K562 (cell line): ENCODE results near the gene FGL2. TPM values are rescaled to one million over a fixed set of nuclear protein-coding genes. Genes with fewer than 3 reads are reported as not detected.

Experiments used
- ATAC-seq: fragments of 200-7000 bp; cut with Tn5 transposase; 3 replicates; pipeline ENCODE4 v1.9.1; 2020; ENCODE audit warnings: moderate library complexity
- BruUV-seq: library from RNA; stranded (reverse); fragments of 400-500 nt; replicated peaks from 2 replicates; lab custom pipeline; 2021; lab: Mats Ljungman, UMichigan
- CTCF ChIA-PET: fragments of 300-600 bp; formaldehyde crosslinking; extraction: SDS; loops from one replicate; lab custom pipeline; 2021; ENCODE audit warnings: low intra/inter-chr PET ratio; lab: Yijun Ruan, JAX
- POLR2A ChIA-PET: fragments of 300-600, 350-650 bp; sonication (Branson Sonifier 250); formaldehyde crosslinking; extraction: SDS; loops from one replicate; lab custom pipeline; 2021; ENCODE audit warnings: antibody characterized with exemption, inconsistent platforms; lab: Yijun Ruan, JAX
- DNase-seq, 4 experiments: peaks; one replicate each; pipeline versions ENCODE4 v3.0.0 to v3.0.0-alpha.2; 2011 to 2018; ENCODE audit warnings: low spot score in 3 of 4, mixed read lengths in 3 of 4; ENCODE audit errors: extremely low read depth in 1 of 4
- FAIRE-seq: peaks from 2 replicates; lab custom pipeline; 2011; peaks lifted over from hg19 to GRCh38; lab: Jason Lieb, UNC
- H2AFZ ChIP-seq: 2 replicates; pipeline ENCODE4 v1.6.0; 2011; ENCODE audit warnings: low read depth, low read length, control low read depth, inconsistent platforms
- H3K27ac ChIP-seq: fragments of 200-600 bp; 3 replicates; pipeline ENCODE4 v1.8.0; 2011; ENCODE audit warnings: low read depth, mild to moderate bottlenecking, control low read depth, inconsistent platforms, low read length, moderate library complexity, mixed read lengths; ENCODE audit errors: extremely low read depth
- H3K27me3 ChIP-seq, 2 experiments: fragments of 300-600 bp in 1 of 2; 2 replicates in 1 of 2; 3 replicates in 1 of 2; pipeline versions ENCODE4 v1.6.0 to v1.8.0; 2011; ENCODE audit warnings: inconsistent platforms in 2 of 2, low read length in 2 of 2, mild to moderate bottlenecking in 1 of 2, mixed read lengths in 1 of 2, moderate library complexity in 1 of 2; ENCODE audit not compliant: control insufficient read depth in 2 of 2, insufficient read depth in 2 of 2
- H3K36me3 ChIP-seq: fragments of 300-600 bp; 3 replicates; pipeline ENCODE4 v1.8.0; 2011; ENCODE audit warnings: mild to moderate bottlenecking, low read length, inconsistent platforms; ENCODE audit not compliant: control insufficient read depth, insufficient read depth
- H3K4me1 ChIP-seq, 2 experiments: fragments of 200-600 bp in 1 of 2; replicated peaks in 1 of 2; 2 replicates in 1 of 2; 3 replicates in 1 of 2; pipeline versions ENCODE4 v1.5.1 to v1.8.0; 2011; ENCODE audit warnings: inconsistent platforms in 2 of 2, low read length in 2 of 2, mild to moderate bottlenecking in 1 of 2, mixed read lengths in 1 of 2, moderate library complexity in 1 of 2; ENCODE audit not compliant: control insufficient read depth in 2 of 2, insufficient read depth in 2 of 2
- H3K4me2 ChIP-seq: 2 replicates; pipeline ENCODE4 v1.6.1; 2011; ENCODE audit warnings: low read length, control low read depth, inconsistent platforms, mixed read lengths; ENCODE audit not compliant: insufficient read depth
- H3K4me3 ChIP-seq: fragments of 200-600 bp; sonication (generic), shearing (Covaris generic); 2 replicates; pipeline ENCODE4 v1.5.1; 2016; ENCODE audit warnings: control low read depth, inconsistent platforms
- H3K79me2 ChIP-seq: fragments of 200-600 bp; 3 replicates; pipeline ENCODE4 v1.8.0; 2011; ENCODE audit warnings: low read length, inconsistent platforms; ENCODE audit not compliant: control insufficient read depth, insufficient read depth
- H3K9ac ChIP-seq, 2 experiments: 2 replicates each; pipeline versions ENCODE4 v1.6.0 to v1.6.1; 2011; ENCODE audit warnings: low read depth in 2 of 2, low read length in 2 of 2, control low read depth in 1 of 2, inconsistent platforms in 1 of 2, mild to moderate bottlenecking in 1 of 2, mixed read lengths in 1 of 2; ENCODE audit not compliant: insufficient read depth in 1 of 2
- H3K9me1 ChIP-seq: one replicate; pipeline ENCODE4 v1.6.0; 2011; ENCODE audit warnings: inconsistent platforms, mild to moderate bottlenecking, low read length, moderate library complexity; ENCODE audit not compliant: control insufficient read depth, insufficient read depth
- H3K9me3 ChIP-seq: replicated peaks from 2 replicates; pipeline ENCODE4 v1.5.1; 2011; ENCODE audit warnings: low read depth, low read length, inconsistent platforms; ENCODE audit not compliant: control insufficient read depth, insufficient read depth
- H4K20me1 ChIP-seq: replicated peaks from 2 replicates; pipeline ENCODE4 v1.6.1; 2011; ENCODE audit warnings: low read length, inconsistent platforms, mixed read lengths; ENCODE audit not compliant: control insufficient read depth, insufficient read depth
- ARHGAP35 ChIP-seq: fragments of 450-650 bp; IDR thresholded peaks from 2 replicates; pipeline ENCODE4 v1.6.1; 2018; ENCODE audit not compliant: partially characterized antibody
- E2F3 ChIP-seq: fragments of 250-450 bp; sonication (Bioruptor Pico); IDR thresholded peaks from 2 replicates; pipeline ENCODE4 v1.4.0; 2020; ENCODE audit warnings: mild to moderate bottlenecking
- ETV6 ChIP-seq, 3 experiments: fragments of 150-350 bp in 1 of 3; sonication (generic) in 1 of 3; formaldehyde crosslinking in 1 of 3; IDR thresholded peaks; 2 replicates each; pipeline versions ENCODE4 v1.6.1 to v1.8.0; 2014 to 2022; ENCODE audit warnings: borderline replicate concordance in 2 of 3, low read depth in 2 of 3, antibody characterized with exemption in 1 of 3, low read length in 1 of 3, mild to moderate bottlenecking in 1 of 3, missing genetic modification reagents in 1 of 3
- FIP1L1 ChIP-seq: fragments of 200-400 bp; formaldehyde crosslinking; IDR thresholded peaks from 2 replicates; pipeline ENCODE4 v1.6.1; 2018; ENCODE audit warnings: mild to moderate bottlenecking, low read depth, low read length; ENCODE audit not compliant: poor library complexity, severe bottlenecking
- LEF1 ChIP-seq: fragments of 450-650 bp; IDR thresholded peaks from 2 replicates; pipeline ENCODE4 v1.6.1; 2016; ENCODE audit warnings: mild to moderate bottlenecking
- MTA2 ChIP-seq: fragments of 450-650 bp; IDR thresholded peaks from 2 replicates; pipeline ENCODE4 v1.6.1; 2016; ENCODE audit warnings: low read depth
- MYNN ChIP-seq, 2 experiments: sonication (generic); formaldehyde crosslinking in 1 of 2; IDR thresholded peaks; 2 replicates each; pipeline versions ENCODE4 v1.5.0 to v1.6.1; 2016 to 2020; ENCODE audit warnings: antibody characterized with exemption in 1 of 2, missing genetic modification reagents in 1 of 2
- NCOA6 ChIP-seq: fragments of 450-650 bp; IDR thresholded peaks from 2 replicates; pipeline ENCODE4 v1.6.1; 2017; ENCODE audit warnings: mild to moderate bottlenecking
- RBM15 ChIP-seq: fragments of 200-400 bp; formaldehyde crosslinking; IDR thresholded peaks from 2 replicates; pipeline ENCODE4 v1.6.1; 2018; ENCODE audit warnings: mild to moderate bottlenecking, low read length, moderate library complexity; ENCODE audit not compliant: insufficient read depth
- RBM22 ChIP-seq: fragments of 200-400 bp; formaldehyde crosslinking; IDR thresholded peaks from 2 replicates; pipeline ENCODE4 v1.6.1; 2018; ENCODE audit warnings: low read length, low read depth; ENCODE audit not compliant: poor library complexity, severe bottlenecking
- YBX1 ChIP-seq: fragments of 450-650 bp; IDR thresholded peaks from 2 replicates; pipeline ENCODE4 v1.7.1; 2016; ENCODE audit warnings: mild to moderate bottlenecking
- ZC3H8 ChIP-seq: fragments of 450-650 bp; IDR thresholded peaks from 2 replicates; pipeline ENCODE4 v1.6.1; 2017
- ZNF586 ChIP-seq: fragments of 450-650 bp; formaldehyde crosslinking; conservative IDR thresholded peaks from 2 replicates; pipeline ENCODE4 v1.4.0; 2020; ENCODE audit warnings: mild to moderate bottlenecking, moderate library complexity
- whole genome bisulfite sequencing: fragments of 100-300 bp; shearing (Covaris generic); methylation state at CpG from one replicate; pipeline ENCODE4 v1.1.6; 2016; ENCODE audit warnings: low coverage, mixed read lengths; ENCODE audit not compliant: insufficient coverage; ENCODE audit errors: missing lambda C conversion rate; 5-methylcytosine and 5-hydroxymethylcytosine counted together
- in situ Hi-C: fragments of 300-500 bp; cut with MboI; formaldehyde crosslinking; loops from 4 replicates; pipeline ENCODE4 v1.15.0; 2018; ENCODE audit warnings: inconsistent platforms, mixed read lengths
- intact Hi-C: fragments of 100-400 bp; cut with micrococcal nuclease; formaldehyde crosslinking; loops from 2 replicates; pipeline ENCODE4 v1.14.2; 2022
- polyA plus RNA-seq, 8 experiments: library from polyadenylated mRNA; depleted of rRNA in 4 of 8; stranded (reverse) in 5 of 8; unstranded in 3 of 8; fragments of >200 nt; fragmentation: Nextera tagmentation in 2 of 8; fragmentation: Illumina TruSeq in 1 of 8; extraction: Ambion mirVana in 2 of 8; extraction: Trizol in 1 of 8; gene quantifications; 2 replicates each; pipeline versions ENCODE4 v1.2.1 to v1.2.3, GENCODE V29; 2011 to 2014; ENCODE audit warnings: inconsistent platforms in 1 of 8, missing spikeins in 1 of 8
- total RNA-seq, 7 experiments: library from RNA; depleted of rRNA in 6 of 7; stranded (reverse); fragments of >200 nt in 6 of 7; fragmentation: Illumina TruSeq in 2 of 7; extraction: Trizol in 2 of 7; gene quantifications; 2 replicates each; pipeline versions ENCODE4 v1.2.1 to v1.2.3, GENCODE V29; 2011 to 2021; ENCODE audit warnings: low replicate concordance in 1 of 7
- TF ChIP-seq, protein P1 (sequence below), 3 experiments: IDR thresholded peaks in 2 of 3; conservative IDR thresholded peaks in 1 of 3; 2 replicates each; pipeline ENCODE4 v1.5.1; 2011 to 2012; ENCODE audit warnings: low read length in 3 of 3, mild to moderate bottlenecking in 3 of 3, control low read depth in 2 of 3, improper control_type of control experiment in 1 of 3, inconsistent platforms in 1 of 3, low read depth in 1 of 3, mixed read lengths in 1 of 3, moderate library complexity in 1 of 3; ENCODE audit not compliant: insufficient read depth in 2 of 3

FGL2 gene
- total and polyA plus RNA-seq, 9 of the 15 experiments (the other 6 are each of a cell fraction or from before 2014, with no cell fraction given), result 0.11 TPM; not detected in 8

DNA sequence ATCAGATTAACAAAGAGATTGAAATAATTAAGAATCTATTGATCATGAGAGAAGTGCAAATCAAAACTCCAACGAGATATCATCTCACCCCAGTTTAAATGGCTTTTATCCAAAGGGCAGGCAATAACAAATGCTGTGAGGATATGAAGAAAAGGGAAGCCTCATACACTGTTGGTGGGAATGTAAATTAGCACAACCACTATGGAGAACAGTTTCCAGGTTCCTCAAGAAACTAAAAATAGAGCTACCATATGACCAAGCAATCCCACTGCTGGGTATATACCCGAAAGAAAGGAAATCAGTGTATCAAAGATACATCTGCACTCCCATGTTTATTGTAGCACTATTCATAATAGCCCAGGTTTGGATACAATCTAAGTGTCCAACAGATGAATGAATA, 13.8 kb downstream of the FGL2 start:
- H3K27me3 ChIP-seq, result no peaks in the 10 kb centered on the region
- ChIA-PET POLR2A (no interaction called here), CTCF (no interaction called here)
- no peaks in the 10 kb centered on the region for H3K9me1 ChIP-seq
- TF ChIP-seq FIP1L1 (no peak), RBM22 (no peak), E2F3 (no peak), ETV6 (IDR thresholded peaks at IDR 0.05; ENCODE audit: borderline replicate concordance in 1 of 2, low read depth in 2 of 2, low read length in 1 of 2) (no peak), ETV6 (CRISPR knock-in tag; IDR thresholded peaks at IDR 0.05; ENCODE audit: borderline replicate concordance) (no peak), RBM15 (no peak), YBX1 (no peak), LEF1 (no peak), NCOA6 (no peak), MYNN (IDR thresholded peaks at IDR 0.05) (no peak), MYNN (CRISPR knock-in tag; IDR thresholded peaks at IDR 0.05) (no peak), ZNF586 (no peak), ZC3H8 (no peak), MTA2 (no peak), ARHGAP35 (no peak)
- TF ChIP-seq, protein P1, sequence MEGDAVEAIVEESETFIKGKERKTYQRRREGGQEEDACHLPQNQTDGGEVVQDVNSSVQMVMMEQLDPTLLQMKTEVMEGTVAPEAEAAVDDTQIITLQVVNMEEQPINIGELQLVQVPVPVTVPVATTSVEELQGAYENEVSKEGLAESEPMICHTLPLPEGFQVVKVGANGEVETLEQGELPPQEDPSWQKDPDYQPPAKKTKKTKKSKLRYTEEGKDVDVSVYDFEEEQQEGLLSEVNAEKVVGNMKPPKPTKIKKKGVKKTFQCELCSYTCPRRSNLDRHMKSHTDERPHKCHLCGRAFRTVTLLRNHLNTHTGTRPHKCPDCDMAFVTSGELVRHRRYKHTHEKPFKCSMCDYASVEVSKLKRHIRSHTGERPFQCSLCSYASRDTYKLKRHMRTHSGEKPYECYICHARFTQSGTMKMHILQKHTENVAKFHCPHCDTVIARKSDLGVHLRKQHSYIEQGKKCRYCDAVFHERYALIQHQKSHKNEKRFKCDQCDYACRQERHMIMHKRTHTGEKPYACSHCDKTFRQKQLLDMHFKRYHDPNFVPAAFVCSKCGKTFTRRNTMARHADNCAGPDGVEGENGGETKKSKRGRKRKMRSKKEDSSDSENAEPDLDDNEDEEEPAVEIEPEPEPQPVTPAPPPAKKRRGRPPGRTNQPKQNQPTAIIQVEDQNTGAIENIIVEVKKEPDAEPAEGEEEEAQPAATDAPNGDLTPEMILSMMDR (IDR thresholded peaks at IDR 0.05 in 2 of 3, conservative IDR thresholded peaks at IDR 0.05 in 1 of 3; ENCODE audit: insufficient read depth in 2 of 3, low read depth in 1 of 3, low read length in 3 of 3), result no peak
- H2AFZ ChIP-seq, result no peak overlapping the region
- H3K9ac ChIP-seq, result no peak overlapping the region
- no peaks in the 10 kb centered on the region for H3K36me3 ChIP-seq
- H4K20me1 ChIP-seq, result no peaks in the 10 kb centered on the region
- FAIRE-seq (no peak), ATAC-seq (no peak), DNase-seq (no peak)
- H3K4me3 ChIP-seq, result no peak overlapping the region
- intact Hi-C loops, result no loop called here
- no peak overlapping the region for H3K4me2 ChIP-seq
- 6% methylated on average over 2 of the region's 2 CpGs for whole genome bisulfite sequencing
- no peak overlapping the region for H3K27ac ChIP-seq
- H3K4me1 ChIP-seq, result no peaks in the 10 kb centered on the region
- H3K9me3 ChIP-seq, result no peaks in the 10 kb centered on the region
- no TSS peak for BruUV-seq
- H3K79me2 ChIP-seq, result no peaks in the 10 kb centered on the region
- in situ Hi-C loops, result no loop called here
